NCI-H146 treated with DMSO at 0.1 percent for 48 hours (cell line): ENCODE results near the gene YWHAH.

Experiments used
- DNase-seq: peaks from one replicate; lab custom pipeline; 2025; ENCODE audit not compliant: unreplicated experiment; lab: John Stamatoyannopoulos, UW

Gene YWHAH

GRCh38 chr22:31923136-31923535 lies 21.2 kb upstream of the YWHAH start:
- no peak for DNase-seq

- no peak for DNase-seq
Observed at GRCh38 chr22:31923747-31924146, 20.6 kb upstream of the YWHAH start.

GRCh38 chr22:31925056-31925455 lies 19.3 kb upstream of the YWHAH start:
- DNase-seq, result no peak

- no peak for DNase-seq
Observed at GRCh38 chr22:31926024-31926423, 18.3 kb upstream of the YWHAH start.

GRCh38 chr22:31926969-31927368 lies 17.4 kb upstream of the YWHAH start:
- no peak for DNase-seq

- no peak for DNase-seq
Observed at GRCh38 chr22:31927562-31927961, 16.8 kb upstream of the YWHAH start.

- no peak for DNase-seq
Observed at GRCh38 chr22:31929167-31929930, 15.0 kb upstream of the YWHAH start.

GRCh38 chr22:31932863-31933262 lies 11.5 kb upstream of the YWHAH start:
- no peak for DNase-seq

GRCh38 chr22:31933406-31933805 lies 10.9 kb upstream of the YWHAH start:
- no peak for DNase-seq

GRCh38 chr22:31933816-31934482 lies 10.4 kb upstream of the YWHAH start:
- no peak for DNase-seq

- no peak for DNase-seq
Observed at GRCh38 chr22:31935961-31936635, 8.2 kb upstream of the YWHAH start.

GRCh38 chr22:31937341-31937740 lies 7.0 kb upstream of the YWHAH start:
- DNase-seq, result no peak

- no peak for DNase-seq
Observed at GRCh38 chr22:31938296-31938695, 6.0 kb upstream of the YWHAH start.

GRCh38 chr22:31940506-31940905 lies 3.8 kb upstream of the YWHAH start:
- no peak for DNase-seq

GRCh38 chr22:31942091-31942490 lies 2.2 kb upstream of the YWHAH start:
- DNase-seq, result no peak

- no peak for DNase-seq
Observed at GRCh38 chr22:31943206-31943977, 943 bp upstream of the YWHAH start.

GRCh38 chr22:31944700-31945442 lies 536 bp downstream of the YWHAH start:
- DNase-seq, result no peak

- no peak for DNase-seq
Observed at GRCh38 chr22:31945443-31945855, 1.1 kb downstream of the YWHAH start.

GRCh38 chr22:31945971-31946680 lies 1.8 kb downstream of the YWHAH start:
- no peak for DNase-seq

- DNase-seq, result no peak
Observed at GRCh38 chr22:31947296-31947695, 3.0 kb downstream of the YWHAH start.
